HG02852 (cell line): ENCODE data around the gene HIC1.

Experiments used
- ATAC-seq: cut with Tn5 transposase; IDR thresholded peaks from one replicate; pipeline ENCODE4 v1.9.1; 2021; ENCODE audit warnings: mild to moderate bottlenecking, moderate library complexity; ENCODE audit not compliant: unreplicated experiment

Gene HIC1

GRCh38 chr17:2025220-2025621, 29.7 kb upstream of the HIC1 start, which contains the start of gene RTN4RL1:
Gene RTN4RL1, minus strand, starts transcription at chr17:2025334. Its CDS starts 469 bp downstream, at chr17:2024865.
- no peak for ATAC-seq

GRCh38 chr17:2025622-2026309, 29.1 kb upstream of the HIC1 start:
- ATAC-seq, result no peak

DNA sequence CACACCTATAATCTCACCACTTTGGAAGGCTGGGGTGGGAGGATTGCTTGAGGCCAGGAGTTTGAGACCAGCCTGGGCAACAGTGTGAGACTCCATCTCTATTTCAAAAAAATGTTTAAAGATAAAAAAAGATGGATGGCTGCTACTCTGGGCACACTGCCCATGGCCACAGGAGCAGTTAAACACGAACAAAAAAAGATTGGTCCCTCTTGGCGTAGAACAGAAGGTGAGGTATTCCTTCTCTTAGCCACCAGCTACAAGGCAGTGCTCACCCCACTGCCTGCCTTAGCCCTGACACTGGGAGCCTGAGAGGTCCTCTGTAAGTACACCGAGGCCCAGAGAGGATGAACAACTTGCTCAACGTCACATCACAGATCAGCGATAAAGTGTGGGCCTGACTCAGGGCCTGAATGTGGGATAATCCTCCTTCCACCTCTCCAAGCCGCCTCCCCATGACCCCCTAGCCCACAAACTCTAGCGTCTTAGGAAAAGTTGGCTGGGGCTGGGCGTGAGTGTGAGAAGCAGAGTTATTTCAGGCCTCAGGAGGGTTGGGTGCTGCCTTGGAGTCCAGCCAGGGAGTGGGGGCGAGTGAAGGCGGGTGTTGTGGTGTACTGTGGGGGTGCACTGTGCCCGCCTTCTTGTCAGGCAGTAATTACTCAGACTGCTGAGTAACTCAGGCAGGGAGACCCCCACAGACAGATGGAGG, 27.2 kb upstream of the HIC1 start:
- ATAC-seq, result no peak

GRCh38 chr17:2028234-2028614, 26.7 kb upstream of the HIC1 start:
- ATAC-seq, result no peak

DNA sequence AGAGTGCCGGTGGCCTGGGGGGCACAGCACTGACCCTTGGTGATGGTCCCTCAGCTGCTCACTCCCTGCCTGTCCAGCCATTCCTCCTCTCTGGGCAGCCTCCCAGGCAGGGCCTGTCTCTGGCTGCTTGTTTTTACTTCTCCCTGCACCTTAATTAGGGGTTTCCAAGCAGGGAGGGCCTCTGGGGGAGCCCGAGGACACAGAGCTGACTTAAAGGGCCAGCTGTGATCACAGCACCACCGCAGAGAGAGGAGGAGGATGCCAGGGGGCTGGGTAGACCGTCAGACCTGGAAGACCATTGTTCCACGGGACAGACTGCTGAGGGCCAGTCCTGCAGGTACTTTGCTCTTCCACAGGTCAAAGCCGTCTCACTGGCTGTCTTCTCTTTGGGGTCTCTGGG, 26.2 kb upstream of the HIC1 start:
- ATAC-seq, result no peak

GRCh38 chr17:2029911-2030778, 24.8 kb upstream of the HIC1 start, which contains the start of gene DPH1:
Gene DPH1, plus strand, starts transcription at chr17:2030153. Its CDS starts 17 bp downstream, at chr17:2030170.
- peak; percentile 60 for ATAC-seq

GRCh38 chr17:2030779-2031163, 24.1 kb upstream of the HIC1 start:
- no peak for ATAC-seq

DNA sequence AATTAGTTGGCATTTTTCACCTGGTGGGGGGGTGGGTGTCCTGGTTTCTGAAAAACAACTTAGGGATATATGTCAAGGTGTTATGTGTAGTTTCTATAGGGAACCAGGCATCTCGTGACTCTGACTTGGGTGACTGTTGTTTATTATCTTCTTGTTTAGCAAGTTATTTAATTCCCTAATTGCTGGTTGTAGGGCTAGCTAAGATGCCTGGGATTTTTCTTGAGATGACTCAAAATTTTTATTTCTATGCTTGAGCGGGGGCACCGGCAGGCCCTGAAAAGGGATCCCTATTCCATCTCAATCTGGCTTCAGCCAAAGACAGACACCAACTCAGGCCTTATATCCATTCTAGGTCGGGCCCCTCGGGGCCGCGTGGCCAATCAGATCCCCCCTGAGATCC, 21.8 kb upstream of the HIC1 start:
- ATAC-seq, result no peak

DNA sequence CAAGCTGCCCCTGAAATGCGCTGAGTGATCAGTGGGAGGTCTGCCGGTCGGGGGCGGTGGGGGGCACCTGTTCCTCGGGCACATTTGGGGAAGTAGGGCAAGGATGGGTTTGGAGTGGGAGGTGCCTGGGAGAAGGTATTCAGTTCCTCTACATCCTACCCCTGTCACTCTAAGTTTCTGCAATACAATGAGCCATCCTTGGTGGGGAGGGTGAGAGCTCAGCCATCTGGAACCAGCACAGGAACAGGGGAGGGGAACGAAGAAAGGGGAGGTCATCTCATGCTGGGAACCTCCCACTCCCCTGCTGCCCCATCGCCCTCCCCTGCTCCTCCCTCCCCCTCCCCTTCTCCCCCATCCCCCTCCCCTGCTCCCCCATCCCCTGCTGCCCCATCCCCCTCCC, 20.7 kb upstream of the HIC1 start:
- ATAC-seq, result no peak

- ATAC-seq, result no peak
Observed at GRCh38 chr17:2034806-2035540, 19.9 kb upstream of the HIC1 start.

GRCh38 chr17:2035541-2036488, 19.1 kb upstream of the HIC1 start:
- no peak for ATAC-seq

DNA sequence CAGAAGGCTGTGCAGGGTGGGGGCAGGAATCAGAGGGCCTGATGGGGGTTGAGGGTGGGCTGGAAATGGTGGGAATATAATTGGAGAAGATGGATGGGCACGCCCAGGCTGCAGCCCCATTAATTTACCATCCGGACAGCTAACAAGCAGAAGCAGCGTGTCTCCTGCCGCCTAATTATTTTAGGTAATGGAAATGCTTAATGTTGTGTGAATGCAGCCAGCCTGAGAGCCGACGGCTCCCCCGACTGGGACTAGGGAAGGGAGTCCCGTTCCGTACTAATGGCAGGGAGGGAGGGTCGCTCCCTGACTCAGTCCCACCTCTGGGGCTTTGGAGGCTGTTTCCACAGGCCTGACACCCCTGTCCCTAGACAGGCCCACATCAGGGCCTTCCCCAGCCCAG, 17.7 kb upstream of the HIC1 start:
- ATAC-seq, result no peak

DNA sequence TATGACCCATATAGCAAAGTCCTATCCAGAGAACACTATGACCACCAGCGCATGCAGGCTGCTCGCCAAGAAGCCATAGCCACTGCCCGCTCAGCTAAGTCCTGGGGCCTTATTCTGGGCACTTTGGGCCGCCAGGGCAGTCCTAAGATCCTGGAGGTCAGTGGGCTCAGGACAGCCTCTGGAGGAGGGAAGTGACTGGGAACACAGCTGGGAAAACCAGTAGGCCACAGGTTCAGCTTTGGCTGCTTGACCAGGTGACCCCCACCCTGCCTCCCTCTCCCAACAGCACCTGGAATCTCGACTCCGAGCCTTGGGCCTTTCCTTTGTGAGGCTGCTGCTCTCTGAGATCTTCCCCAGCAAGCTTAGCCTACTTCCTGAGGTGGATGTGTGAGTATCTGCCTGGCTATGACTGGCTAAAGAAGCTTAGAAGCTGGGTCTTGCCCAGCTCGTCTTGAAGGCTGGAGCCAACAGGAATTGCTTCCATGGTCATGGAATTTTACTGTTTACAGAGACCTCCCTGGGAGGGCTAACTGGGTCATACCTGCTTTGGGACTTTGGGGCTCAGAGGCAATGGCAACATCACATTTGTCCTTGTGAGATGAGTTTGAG, 14.6 kb upstream of the HIC1 start:
- ATAC-seq, result no peak

DNA sequence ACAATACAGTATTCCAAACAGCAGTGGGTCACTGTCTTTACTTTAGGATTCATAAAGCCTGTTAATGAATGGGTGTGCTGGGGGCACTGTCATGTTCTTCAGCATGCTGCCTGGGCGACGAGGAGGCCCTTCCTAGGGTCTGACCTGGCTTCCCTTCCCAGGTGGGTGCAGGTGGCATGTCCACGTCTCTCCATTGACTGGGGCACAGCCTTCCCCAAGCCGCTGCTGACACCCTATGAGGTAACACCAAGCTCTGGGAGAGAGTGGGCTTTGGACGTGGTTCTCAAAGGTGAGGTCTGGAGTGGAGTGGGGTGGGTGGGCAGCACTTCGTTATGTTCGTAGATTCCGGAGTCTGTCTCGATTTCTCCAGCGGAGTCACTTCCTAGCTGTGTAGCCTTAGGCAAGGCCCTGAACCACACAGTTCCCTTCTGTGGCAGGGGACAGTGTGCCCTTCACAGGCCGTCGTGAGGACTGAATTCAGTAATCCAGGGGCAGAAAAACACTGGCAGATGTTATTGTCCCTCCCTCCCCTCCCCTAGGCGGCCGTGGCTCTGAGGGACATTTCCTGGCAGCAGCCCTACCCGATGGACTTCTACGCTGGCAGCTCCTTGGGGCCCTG, 13.9 kb upstream of the HIC1 start:
- no peak for ATAC-seq

DNA sequence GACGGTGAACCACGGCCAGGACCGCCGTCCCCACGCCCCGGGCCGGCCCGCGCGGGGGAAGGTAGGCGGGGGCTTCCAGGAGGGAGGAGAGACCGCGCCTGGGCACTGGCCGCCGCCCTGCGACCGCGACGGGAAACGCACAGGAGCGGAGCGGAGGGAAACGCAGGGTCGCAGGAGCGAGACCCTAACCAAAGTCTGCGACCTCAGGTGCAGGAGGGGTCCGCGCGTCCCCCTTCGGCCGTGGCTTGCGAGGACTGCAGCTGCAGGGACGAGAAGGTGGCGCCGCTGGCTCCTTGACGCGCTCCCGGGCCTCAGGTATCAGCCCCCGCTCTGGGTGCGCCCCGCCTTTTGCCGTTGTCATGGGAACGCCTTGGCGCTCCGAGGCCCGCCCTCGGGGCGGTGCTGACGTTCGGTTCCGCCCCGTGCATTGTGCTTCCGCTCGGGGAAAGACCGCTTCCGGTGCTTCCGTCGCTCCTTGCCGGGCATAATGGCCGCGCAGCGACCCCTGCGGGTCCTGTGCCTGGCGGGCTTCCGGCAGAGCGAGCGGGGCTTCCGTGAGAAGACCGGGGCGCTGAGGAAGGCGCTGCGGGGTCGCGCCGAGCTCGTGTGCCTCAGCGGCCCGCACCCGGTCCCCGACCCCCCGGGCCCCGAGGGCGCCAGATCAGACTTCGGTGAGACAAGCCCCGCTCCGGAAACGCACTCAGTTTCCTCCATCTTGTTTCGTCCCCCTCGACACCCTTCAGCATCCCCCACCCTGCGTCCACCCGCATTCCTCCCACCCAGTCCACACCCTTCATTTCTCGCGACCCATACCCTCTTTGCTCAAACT, 13.1 kb upstream of the HIC1 start, which contains the start of gene OVCA2:
Gene OVCA2, plus strand, starts transcription at position 462 of the 829 bp plus-strand sequence. Its CDS starts 26 bp downstream, at position 488.
- peak; percentile 90 for ATAC-seq

- no peak for ATAC-seq
Observed at GRCh38 chr17:2042390-2042847, 12.5 kb upstream of the HIC1 start.

- no peak for ATAC-seq
Observed at GRCh38 chr17:2042933-2043332, 12.0 kb upstream of the HIC1 start.

DNA sequence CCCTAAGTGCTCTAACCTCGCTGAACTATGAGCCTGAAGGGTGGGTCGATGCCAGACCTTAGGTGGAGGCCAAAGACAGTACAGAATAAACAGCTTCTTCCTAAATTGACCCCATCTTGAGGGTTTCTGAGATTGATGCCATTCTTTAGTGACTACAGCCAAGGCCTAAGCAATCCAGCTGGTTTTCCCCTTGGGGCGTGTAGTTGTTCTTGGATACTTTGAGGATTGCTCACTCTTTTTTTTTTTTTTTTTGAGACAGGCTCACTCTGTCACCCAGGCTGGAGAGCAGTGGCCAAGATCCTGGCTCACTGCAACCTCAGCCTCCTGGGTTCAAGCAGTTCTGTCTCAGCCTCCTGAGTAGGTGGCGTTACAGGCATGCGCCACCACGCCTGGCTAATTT, 11.1 kb upstream of the HIC1 start:
- ATAC-seq, result no peak
